HepG2 (cell line): ENCODE measurements around the gene FYTTD1.

Experiments
- CHCHD3 ChIP-seq: sonication (generic); formaldehyde crosslinking; IDR thresholded peaks from 2 replicates; pipeline ENCODE4 v1.8.0; 2022; ENCODE audit warnings: mild to moderate bottlenecking, missing genetic modification reagents, moderate library complexity
- SIN3A ChIP-seq: IDR thresholded peaks from 2 replicates; pipeline ENCODE4 v1.6.1; 2011; ENCODE audit warnings: low read depth, mild to moderate bottlenecking, control low read depth, low read length, borderline replicate concordance
- ZNF350 ChIP-seq: sonication (generic); formaldehyde crosslinking; IDR thresholded peaks from 2 replicates; pipeline ENCODE4 v1.4.0; 2020; ENCODE audit warnings: mild to moderate bottlenecking, low read depth, missing genetic modification reagents, borderline replicate concordance
- TF ChIP-seq, protein P1 (sequence below): sonication (generic); formaldehyde crosslinking; IDR thresholded peaks from 2 replicates; pipeline ENCODE4 v1.5.0; 2020; ENCODE audit warnings: missing genetic modification reagents, mild to moderate bottlenecking, borderline replicate concordance
- TF ChIP-seq, protein P2 (sequence below): sonication (generic); formaldehyde crosslinking; IDR thresholded peaks from 2 replicates; pipeline ENCODE4 v1.5.0; 2020; ENCODE audit warnings: missing genetic modification reagents
- TF ChIP-seq, protein P3 (sequence below): IDR thresholded peaks from 2 replicates; pipeline ENCODE4 v1.6.1; 2012; ENCODE audit warnings: low read depth, low read length, improper control_type of control experiment
- TF ChIP-seq, protein P4 (sequence below): IDR thresholded peaks from 2 replicates; pipeline ENCODE4 v1.6.1; 2016; ENCODE audit warnings: control low read depth

DNA sequence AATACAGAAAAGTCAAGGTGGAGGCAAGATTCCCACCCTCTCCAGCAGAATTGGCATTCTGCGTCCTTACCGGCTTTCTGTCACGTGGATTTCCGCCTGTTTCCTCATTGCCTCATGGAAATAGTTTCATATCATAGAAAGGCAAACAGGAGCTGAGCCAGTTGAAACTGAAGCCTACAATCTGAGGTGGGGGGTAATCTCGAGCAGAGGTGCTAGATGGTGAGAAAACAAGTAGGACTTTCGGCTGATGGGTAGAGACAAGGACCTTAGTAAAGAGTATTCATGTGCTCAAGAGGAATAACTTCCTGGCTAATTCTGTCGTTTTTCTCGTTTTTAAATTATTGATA, 81.3 kb downstream of the FYTTD1 start:
- TF ChIP-seq SIN3A = no peak
- TF ChIP-seq, protein P1, sequence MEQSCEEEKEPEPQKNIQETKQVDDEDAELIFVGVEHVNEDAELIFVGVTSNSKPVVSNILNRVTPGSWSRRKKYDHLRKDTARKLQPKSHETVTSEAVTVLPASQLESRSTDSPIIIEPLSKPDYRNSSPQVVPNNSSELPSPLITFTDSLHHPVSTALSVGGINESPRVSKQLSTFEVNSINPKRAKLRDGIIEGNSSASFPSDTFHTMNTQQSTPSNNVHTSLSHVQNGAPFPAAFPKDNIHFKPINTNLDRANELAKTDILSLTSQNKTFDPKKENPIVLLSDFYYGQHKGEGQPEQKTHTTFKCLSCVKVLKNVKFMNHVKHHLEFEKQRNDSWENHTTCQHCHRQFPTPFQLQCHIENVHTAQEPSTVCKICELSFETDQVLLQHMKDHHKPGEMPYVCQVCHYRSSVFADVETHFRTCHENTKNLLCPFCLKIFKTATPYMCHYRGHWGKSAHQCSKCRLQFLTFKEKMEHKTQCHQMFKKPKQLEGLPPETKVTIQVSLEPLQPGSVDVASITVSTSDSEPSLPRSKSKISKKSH = no peak
- TF ChIP-seq ZNF350 (CRISPR knock-in tag) = no peak
- TF ChIP-seq CHCHD3 = no peak
- TF ChIP-seq, protein P2, sequence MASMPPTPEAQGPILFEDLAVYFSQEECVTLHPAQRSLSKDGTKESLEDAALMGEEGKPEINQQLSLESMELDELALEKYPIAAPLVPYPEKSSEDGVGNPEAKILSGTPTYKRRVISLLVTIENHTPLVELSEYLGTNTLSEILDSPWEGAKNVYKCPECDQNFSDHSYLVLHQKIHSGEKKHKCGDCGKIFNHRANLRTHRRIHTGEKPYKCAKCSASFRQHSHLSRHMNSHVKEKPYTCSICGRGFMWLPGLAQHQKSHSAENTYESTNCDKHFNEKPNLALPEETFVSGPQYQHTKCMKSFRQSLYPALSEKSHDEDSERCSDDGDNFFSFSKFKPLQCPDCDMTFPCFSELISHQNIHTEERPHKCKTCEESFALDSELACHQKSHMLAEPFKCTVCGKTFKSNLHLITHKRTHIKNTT (CRISPR knock-in tag) = no peak
- TF ChIP-seq, protein P3, sequence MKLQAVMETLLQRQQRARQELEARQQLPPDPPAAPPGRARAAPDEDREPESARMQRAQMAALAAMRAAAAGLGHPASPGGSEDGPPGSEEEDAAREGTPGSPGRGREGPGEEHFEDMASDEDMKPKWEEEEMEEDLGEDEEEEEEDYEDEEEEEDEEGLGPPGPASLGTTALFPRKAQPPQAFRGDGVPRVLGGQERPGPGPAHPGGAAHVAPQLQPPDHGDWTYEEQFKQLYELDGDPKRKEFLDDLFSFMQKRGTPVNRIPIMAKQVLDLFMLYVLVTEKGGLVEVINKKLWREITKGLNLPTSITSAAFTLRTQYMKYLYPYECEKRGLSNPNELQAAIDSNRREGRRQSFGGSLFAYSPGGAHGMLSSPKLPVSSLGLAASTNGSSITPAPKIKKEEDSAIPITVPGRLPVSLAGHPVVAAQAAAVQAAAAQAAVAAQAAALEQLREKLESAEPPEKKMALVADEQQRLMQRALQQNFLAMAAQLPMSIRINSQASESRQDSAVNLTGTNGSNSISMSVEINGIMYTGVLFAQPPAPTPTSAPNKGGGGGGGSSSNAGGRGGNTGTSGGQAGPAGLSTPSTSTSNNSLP = no peak
- TF ChIP-seq, protein P4, sequence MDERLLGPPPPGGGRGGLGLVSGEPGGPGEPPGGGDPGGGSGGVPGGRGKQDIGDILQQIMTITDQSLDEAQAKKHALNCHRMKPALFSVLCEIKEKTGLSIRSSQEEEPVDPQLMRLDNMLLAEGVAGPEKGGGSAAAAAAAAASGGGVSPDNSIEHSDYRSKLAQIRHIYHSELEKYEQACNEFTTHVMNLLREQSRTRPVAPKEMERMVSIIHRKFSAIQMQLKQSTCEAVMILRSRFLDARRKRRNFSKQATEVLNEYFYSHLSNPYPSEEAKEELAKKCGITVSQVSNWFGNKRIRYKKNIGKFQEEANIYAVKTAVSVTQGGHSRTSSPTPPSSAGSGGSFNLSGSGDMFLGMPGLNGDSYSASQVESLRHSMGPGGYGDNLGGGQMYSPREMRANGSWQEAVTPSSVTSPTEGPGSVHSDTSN (CRISPR knock-in tag) = no peak
